ENCODE measurements around the gene SYNPO2. TPM values are rescaled to one million over a fixed set of nuclear protein-coding genes. Genes with fewer than 3 reads are reported as not detected.
A peak's percentile ranks its signal among the peaks of the same experiment; 100 is the strongest.

Gene SYNPO2
- total and polyA plus RNA-seq, 2 donors (not counting 1 experiment from before 2014, with no cell fraction given): 0.03 to 0.20 TPM

GRCh38 chr4:118848901-118849300 lies 39.8 kb upstream of the SYNPO2 start:
- ChIA-PET CTCF (interaction anchor here (1.2 to 1.3 kb wide), 2 partner anchors 12 to 87 kb away, joined by 3 to 4 read pairs; no protein-coding TSS in a partner anchor), POLR2A (interaction anchor here (1.5 kb wide), 1 partner anchor 12 kb away, joined by 3 read pairs; the partner anchor contains the start of gene SEC24D)
- Mint-ChIP-seq H3K4me3 (no peak overlapping the region), H3K9me3 (ENCODE audit: insufficient read depth) (no peaks in the 10 kb centered on the region), H3K27me3 (peaks cover 3% of the 10 kb centered on the region), H3K27ac (no peak overlapping the region), H3K4me1 (peaks cover 20% of the 10 kb centered on the region)
- no peaks in the 10 kb centered on the region for H4K20me1 ChIP-seq (ENCODE audit: control insufficient read depth, insufficient read depth, low read length, poor library complexity, severe bottlenecking)
- H3K9ac ChIP-seq (ENCODE audit: low read length): no peak overlapping the region
- H3K27me3 ChIP-seq (replicated peaks in 1 of 4; ENCODE audit: control extremely low read depth in 1 of 4, control insufficient read depth in 3 of 4, insufficient read depth in 4 of 4, low read length in 3 of 4): peaks cover 0 to 2% (median 0%) of the 10 kb centered on the region in 4 experiments
- peaks cover 0 to 1% (median 0%) of the 10 kb centered on the region in 3 donors for H3K9me3 ChIP-seq (ENCODE audit: control extremely low read depth in 1 of 3, control insufficient read depth in 2 of 3, insufficient read depth in 1 of 3, low read length in 2 of 3)
- peaks cover 13 to 14% of the 10 kb centered on the region in 2 donors for H3K4me1 ChIP-seq (ENCODE audit: control insufficient read depth in 2 of 2, insufficient read depth in 2 of 2, low read length in 2 of 2)
- H3K27ac ChIP-seq (ENCODE audit: low read length in 2 of 2): no peak overlapping the region
- no peak overlapping the region for H2AFZ ChIP-seq (ENCODE audit: insufficient read depth, low read depth, low read length, poor library complexity, severe bottlenecking)
- DNase-seq (no peak), ATAC-seq (ENCODE audit: low read depth) (no peak)
- H3K79me2 ChIP-seq (ENCODE audit: control insufficient read depth, insufficient read depth, low read length): no peaks in the 10 kb centered on the region
- intact Hi-C loops (cut with micrococcal nuclease): no loop called here
- no peak for TF ChIP-seq EZH2 (IDR thresholded peaks at IDR 0.05; ENCODE audit: borderline replicate concordance, insufficient read depth, low read depth, low read length, poor library complexity, severe bottlenecking)
- TF ChIP-seq CTCF (IDR thresholded peaks at IDR 0.05): no peak
- no peaks in the 10 kb centered on the region for H3K36me3 ChIP-seq (replicated peaks in 1 of 2; ENCODE audit: control extremely low read depth in 1 of 2, control insufficient read depth in 1 of 2, extremely low read depth in 1 of 2, insufficient read depth in 2 of 2, low read length in 1 of 2)
- H3K4me2 ChIP-seq (replicated peaks; ENCODE audit: low read depth, low read length, poor library complexity, severe bottlenecking): no peak overlapping the region
- no peak overlapping the region for H3K4me3 ChIP-seq (ENCODE audit: control extremely low read depth in 1 of 5, extremely low read depth in 1 of 5, insufficient read depth in 1 of 5, low read depth in 2 of 5, low read length in 4 of 5)

- Histone ChIP-seq H3K9me3 (ENCODE audit: control extremely low read depth in 1 of 3, control insufficient read depth in 2 of 3, insufficient read depth in 1 of 3, low read length in 2 of 3) (peaks cover 0 to 1% (median 0%) of the 10 kb centered on the region in 3 donors), H3K9ac (ENCODE audit: low read length) (peak overlapping the region; percentile 68), H3K4me2 (replicated peaks; ENCODE audit: low read depth, low read length, poor library complexity, severe bottlenecking) (peak overlapping the region; percentile 78), H4K20me1 (ENCODE audit: control insufficient read depth, insufficient read depth, low read length, poor library complexity, severe bottlenecking) (no peaks in the 10 kb centered on the region), H3K27me3 (replicated peaks in 1 of 4; ENCODE audit: control extremely low read depth in 1 of 4, control insufficient read depth in 3 of 4, insufficient read depth in 4 of 4, low read length in 3 of 4) (peaks cover 0 to 2% (median 0%) of the 10 kb centered on the region in 4 experiments), H3K4me1 (ENCODE audit: control insufficient read depth in 2 of 2, insufficient read depth in 2 of 2, low read length in 2 of 2) (peaks cover 13 to 14% of the 10 kb centered on the region in 2 donors), H2AFZ (ENCODE audit: insufficient read depth, low read depth, low read length, poor library complexity, severe bottlenecking) (peak overlapping the region; percentile 90), H3K27ac (ENCODE audit: low read length in 2 of 2) (peak overlapping the region in 1 of 2 donors; percentile 47), H3K4me3 (ENCODE audit: control extremely low read depth in 1 of 5, extremely low read depth in 1 of 5, insufficient read depth in 1 of 5, low read depth in 2 of 5, low read length in 4 of 5) (peak overlapping the region; percentile 39 to 90 (median 61)), H3K36me3 (replicated peaks in 1 of 2; ENCODE audit: control extremely low read depth in 1 of 2, control insufficient read depth in 1 of 2, extremely low read depth in 1 of 2, insufficient read depth in 2 of 2, low read length in 1 of 2) (no peaks in the 10 kb centered on the region), H3K79me2 (ENCODE audit: control insufficient read depth, insufficient read depth, low read length) (no peaks in the 10 kb centered on the region)
- H3K27ac Mint-ChIP-seq: peak overlapping the region; percentile 87
- no CpG with 5 or more reads among the region's 2 CpGs for WGBS (ENCODE audit: insufficient coverage)
- H3K4me3 Mint-ChIP-seq: peak overlapping the region; percentile 94
- TF ChIP-seq CTCF (IDR thresholded peaks at IDR 0.05): no peak
- TF ChIP-seq EZH2 (IDR thresholded peaks at IDR 0.05; ENCODE audit: borderline replicate concordance, insufficient read depth, low read depth, low read length, poor library complexity, severe bottlenecking): no peak
- intact Hi-C loops (cut with micrococcal nuclease): loop anchor here (1.0 kb wide), 1 partner anchor 14 kb away; the partner anchor contains the start of gene SEC24D
- ATAC-seq (ENCODE audit: low read depth) (peak; percentile 17), DNase-seq (no peak)
- H3K27me3 Mint-ChIP-seq: peaks cover 3% of the 10 kb centered on the region
- H3K4me1 Mint-ChIP-seq: peaks cover 20% of the 10 kb centered on the region
- POLR2A ChIA-PET: interaction anchor here (0.6 to 1.5 kb wide), 3 partner anchors 13 to 22 kb away, joined by 3 read pairs; partner anchors contain the start of gene SEC24D
- CTCF ChIA-PET: interaction anchor here (1.2 to 2.8 kb wide), 4 partner anchors 10 to 109 kb away, joined by 3 to 11 read pairs (median 3); no protein-coding TSS in a partner anchor
- H3K9me3 Mint-ChIP-seq (ENCODE audit: insufficient read depth): no peaks in the 10 kb centered on the region
Observed at GRCh38 chr4:118849867-118850487, 38.7 kb upstream of the SYNPO2 start.

All from B cell (primary cell).